ENCODE results near the gene CYFIP2.
A peak's percentile ranks its signal among the peaks of the same experiment; 100 is the strongest.
"Not testable (repeated sequence)": the region's sequence is repeated elsewhere in the genome, so short reads cannot be mapped to it uniquely, and the experiment has no call there.

The CYFIP2 gene

DNA sequence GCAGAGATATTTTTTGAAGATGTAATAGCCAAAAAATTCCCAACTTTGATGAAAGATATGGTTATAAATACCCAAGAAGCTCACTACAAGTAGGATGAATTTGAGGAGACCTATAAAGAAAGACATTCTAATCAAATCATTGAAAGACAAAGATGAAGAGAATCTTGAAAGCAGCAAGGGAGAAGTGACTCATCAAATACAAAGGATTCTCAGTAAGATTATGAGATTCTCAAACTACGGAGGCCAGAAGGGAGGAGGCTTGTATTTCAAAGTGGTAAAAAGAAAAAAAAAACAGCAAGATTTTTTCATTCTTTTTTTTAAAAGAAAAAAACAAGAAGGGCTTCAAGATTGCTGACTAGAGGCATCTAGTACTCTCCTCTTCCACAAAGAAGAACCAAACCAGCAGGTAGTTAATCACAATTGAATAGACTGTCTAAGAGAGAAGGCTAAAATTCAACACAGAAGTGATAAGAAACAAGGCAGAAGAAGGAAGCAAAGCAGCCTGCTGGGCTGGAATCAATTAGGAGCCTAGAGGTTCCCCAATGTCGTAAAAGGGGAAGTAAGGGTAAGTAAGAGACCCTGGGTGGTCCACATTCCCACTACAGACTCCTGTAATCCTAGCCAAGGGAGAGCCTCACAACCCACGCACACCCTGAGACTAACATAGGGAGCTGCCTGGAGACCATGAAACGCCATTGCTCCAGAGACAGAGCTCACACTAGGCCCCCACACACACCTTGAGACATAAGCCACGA lies 135.0 kb downstream of the CYFIP2 start:
- DNase-seq: no peak

DNA sequence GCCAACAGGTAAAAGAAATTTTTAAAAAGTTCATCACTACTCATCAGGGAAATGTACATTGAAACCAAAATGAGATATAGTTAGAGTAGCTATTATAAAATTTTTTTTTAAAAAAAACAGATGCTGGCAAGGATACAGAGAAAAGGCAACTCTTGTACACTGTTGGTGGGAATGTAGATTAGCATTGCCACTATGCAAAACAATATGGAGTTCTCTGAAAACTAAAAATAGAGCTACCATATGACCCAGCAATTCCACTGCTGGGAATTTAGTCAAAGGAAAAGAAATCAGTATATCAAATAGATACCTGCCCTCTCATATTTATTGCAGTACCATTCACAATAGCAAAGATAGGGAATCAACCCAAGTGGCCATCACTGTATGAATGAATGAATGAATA lies 149.9 kb downstream of the CYFIP2 start:
- DNase-seq: no peak

DNA sequence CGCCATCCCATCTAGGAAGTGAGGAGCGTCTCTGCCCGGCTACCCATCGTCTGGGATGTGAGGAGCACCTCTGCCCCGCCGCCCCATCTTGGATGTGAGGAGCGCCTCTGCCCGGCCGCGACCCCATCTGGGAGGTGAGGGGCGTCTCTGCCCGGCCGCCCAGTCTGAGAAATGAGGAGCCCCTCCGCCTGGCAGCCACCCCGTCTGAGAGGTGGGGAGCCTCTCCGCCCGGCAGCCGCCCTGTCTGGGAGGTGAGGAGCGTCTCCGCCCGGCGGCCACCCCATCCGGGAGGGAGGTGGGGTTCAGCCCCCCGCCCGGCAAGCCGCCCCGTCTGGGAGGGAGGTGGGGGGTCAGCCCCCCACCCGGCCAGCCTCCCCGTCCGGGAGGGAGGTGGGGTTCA lies 153.6 kb downstream of the CYFIP2 start:
- not testable (repeated sequence) for DNase-seq

DNA sequence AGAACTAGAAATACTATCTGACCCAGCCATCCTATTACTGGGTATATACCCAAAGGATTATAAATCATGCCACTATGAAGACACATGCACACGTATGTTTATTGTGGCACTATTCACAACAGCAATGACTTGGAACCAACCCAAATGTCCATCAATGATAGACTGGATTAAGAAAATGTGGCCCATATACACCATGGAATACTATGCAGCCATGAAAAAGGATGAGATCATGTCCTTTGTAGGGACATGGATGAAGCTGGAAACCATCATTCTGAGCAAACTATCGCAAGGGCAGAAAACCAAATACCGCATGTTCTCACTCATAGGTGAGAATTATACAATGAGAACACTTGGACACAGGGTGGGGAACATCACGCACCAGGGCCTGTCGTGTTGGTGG lies 164.0 kb downstream of the CYFIP2 start:
- DNase-seq: not testable (repeated sequence)

DNA sequence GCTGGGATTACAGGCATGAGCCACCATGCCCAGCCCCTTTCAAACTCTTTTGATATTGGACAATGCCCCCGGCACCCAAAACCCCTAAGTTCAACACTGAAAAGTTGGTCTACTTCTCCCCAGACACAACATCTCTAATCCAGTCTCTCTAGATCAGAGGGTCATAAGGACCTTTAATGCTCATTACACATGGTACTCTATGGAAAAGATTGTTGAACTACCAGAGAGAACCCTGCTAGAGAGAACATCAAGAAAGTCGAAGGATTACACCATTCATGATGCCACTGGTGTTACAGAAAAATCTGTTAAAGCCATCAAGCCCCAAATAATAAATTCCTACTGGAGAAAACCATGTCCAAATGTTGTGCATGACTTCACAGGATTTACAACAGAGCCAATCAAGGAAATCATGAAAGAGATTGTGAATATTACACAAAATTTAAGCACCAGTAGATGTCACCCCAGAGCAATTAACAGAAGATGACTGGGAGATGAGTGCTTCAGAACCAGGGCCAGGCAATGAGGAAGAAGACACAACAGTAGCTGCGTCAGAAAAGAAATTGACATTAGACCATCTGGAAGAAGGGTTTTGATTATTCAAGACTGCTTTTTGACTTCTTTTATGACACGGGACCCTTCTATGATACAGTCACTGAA lies 165.7 kb downstream of the CYFIP2 start:
- peak; percentile 7 for DNase-seq

DNA sequence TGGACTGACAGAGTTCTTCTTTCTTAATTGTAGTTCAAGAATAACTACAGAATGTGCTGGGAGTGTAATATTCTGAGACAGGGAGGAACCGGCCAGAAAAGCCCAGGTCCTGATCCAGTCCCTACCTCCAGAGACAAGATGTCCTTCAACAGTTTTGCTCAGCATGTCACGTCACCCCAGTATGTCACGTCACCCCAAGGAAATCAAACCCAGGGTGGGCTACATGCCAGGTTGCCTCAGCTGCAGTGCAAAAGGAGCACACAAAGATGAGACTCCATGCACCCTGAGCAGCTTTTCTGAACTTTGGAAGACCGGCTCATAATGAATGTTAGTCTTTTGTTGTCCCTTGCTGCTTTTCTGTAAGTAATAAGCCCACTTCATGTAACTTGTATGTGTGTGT lies 168.2 kb downstream of the CYFIP2 start:
- DNase-seq: no peak

DNA sequence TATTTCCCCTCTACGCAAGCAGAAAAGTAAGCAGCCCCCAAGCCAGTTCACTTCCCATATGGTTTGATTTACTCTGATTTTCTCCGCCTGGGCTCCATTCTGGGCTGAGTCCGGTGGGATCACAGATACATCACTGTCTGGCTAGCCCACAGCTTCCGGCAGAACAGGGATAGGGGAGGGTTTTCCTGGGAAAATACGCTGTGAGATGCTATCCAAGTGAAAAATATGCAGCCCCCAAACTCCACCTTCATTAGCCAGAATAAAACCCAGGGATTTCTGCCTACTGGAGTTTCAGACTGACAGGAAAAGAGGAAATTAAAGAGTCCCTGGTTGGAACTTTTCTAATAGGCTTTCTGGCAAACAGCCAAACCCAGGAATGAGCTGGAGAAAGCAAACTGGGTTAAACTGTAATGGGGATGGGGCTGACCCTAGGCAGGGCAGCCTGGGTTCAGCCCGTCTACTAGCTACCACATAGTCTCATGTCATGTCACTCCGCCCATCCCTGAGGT lies 177.2 kb downstream of the CYFIP2 start:
- DNase-seq: no peak

DNA sequence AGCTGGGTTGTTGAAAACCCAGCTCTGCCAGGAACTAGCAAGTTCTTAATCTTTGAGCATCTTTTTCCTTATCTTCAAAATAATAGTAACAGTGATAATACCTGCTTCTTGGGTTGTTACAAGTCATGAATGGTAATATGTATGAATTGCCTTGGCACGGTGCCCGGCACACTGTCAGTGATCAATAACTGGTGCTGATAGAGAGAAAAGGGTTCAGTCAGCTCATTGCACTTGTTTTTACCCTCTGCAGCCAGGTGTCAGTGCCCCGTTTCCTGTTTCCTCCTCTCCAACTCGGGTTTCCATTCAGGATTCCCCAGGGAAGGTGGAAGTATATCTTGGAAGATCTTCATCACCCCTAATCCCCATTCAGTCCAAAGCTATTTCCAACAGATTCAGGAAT lies 178.3 kb downstream of the CYFIP2 start:
- DNase-seq: no peak

All from NK-92 treated with Interleukin-12 subunit alpha and Interleukin-12 subunit beta, amount 100 ng/mL, for 24 hours (cell line).